ENCODE measurements around the gene TIPIN. TPM values are rescaled to one million over a fixed set of nuclear protein-coding genes. Genes with fewer than 3 reads are reported as not detected.

TIPIN gene
- total RNA-seq, 1 experiment from 2014 or later = 22.8 TPM

- H3K36me3 Mint-ChIP-seq (ENCODE audit: insufficient read depth, unreplicated experiment) = peaks cover 5% of the 10 kb centered on the region
- no peaks in the 10 kb centered on the region for H3K9me3 ChIP-seq
- no peak overlapping the region for H3K27ac Mint-ChIP-seq (ENCODE audit: unreplicated experiment)
- H3K27me3 Mint-ChIP-seq (ENCODE audit: insufficient read depth, unreplicated experiment) = no peaks in the 10 kb centered on the region
- intact Hi-C loops (cut with micrococcal nuclease; ENCODE audit: unreplicated experiment) = loop anchor here (2.0 to 5.0 kb wide), 2 partner anchors 35 to 370 kb away; partner anchors contain the start of gene MEGF11
- H3K36me3 ChIP-seq (ENCODE audit: control insufficient read depth, insufficient read depth, low read length) = no peaks in the 10 kb centered on the region
- H3K4me3 ChIP-seq (ENCODE audit: low read depth, low read length) = no peak overlapping the region
- H3K4me1 ChIP-seq = 0 out of 2 replicates have a peak, but pooled peaks cover 11% of the 10 kb centered on the region
- ChIA-PET POLR2A (no interaction called here), CTCF (no interaction called here)
- TF ChIP-seq CTCF (IDR thresholded peaks at IDR 0.05; ENCODE audit: insufficient read depth in 1 of 2, low read depth in 1 of 2, low read length in 1 of 2, severe bottlenecking in 1 of 2, unreplicated experiment in 1 of 2) = peak in 1 of 2 experiments; percentile 39
- H3K4me1 Mint-ChIP-seq (ENCODE audit: low read depth, unreplicated experiment) = peaks cover 5% of the 10 kb centered on the region
- peak in 1 of 2 experiments; percentile 7 for DNase-seq
- no TSS peak for BruUV-seq (replicated peaks)
- H3K9me3 Mint-ChIP-seq (ENCODE audit: unreplicated experiment) = no peaks in the 10 kb centered on the region
- no peak overlapping the region for H3K4me3 Mint-ChIP-seq (ENCODE audit: unreplicated experiment)
- no peaks in the 10 kb centered on the region for H3K27me3 ChIP-seq (replicated peaks; ENCODE audit: control insufficient read depth, insufficient read depth, low read length)
These were observed 68.9 kb downstream of the TIPIN start for GRCh38 chr15:66287461-66288057.

Other genes starting within 250 kb of the TIPIN start
- 0.58 and 0.66 TPM in 2 replicates for gene MEGF11, start 102.9 kb downstream of the TIPIN start, total RNA-seq (2022)
- 25.3 and 25.6 TPM in 2 replicates for gene DIS3L, start 63.1 kb downstream of the TIPIN start, total RNA-seq (2022)
- gene MAP2K1, start 30.2 kb upstream of the TIPIN start, total RNA-seq (2022) = 63.7 and 64.1 TPM in 2 replicates
- gene SNAPC5, start 141.1 kb upstream of the TIPIN start, total RNA-seq (2022) = 28.1 and 31.4 TPM in 2 replicates
- gene RPL4, start 148.2 kb upstream of the TIPIN start, total RNA-seq (2022) = 3,043 and 3,102 TPM in 2 replicates
- 21.6 and 28.1 TPM in 2 replicates for gene ZWILCH, start 148.6 kb upstream of the TIPIN start, total RNA-seq (2022)
- gene LCTL, start 209.3 kb upstream of the TIPIN start, total RNA-seq (2022) = not detected in 2 replicates

Measured in Caco-2 (cell line).